Head of caudate nucleus (tissue), 42 donors: ENCODE data around the gene NSMCE3.
"Not testable (repeated sequence)": the region's sequence is repeated elsewhere in the genome, so short reads cannot be mapped to it uniquely, and the experiment has no call there.

ENCODE experiments used
- DNase-seq, 42 donors: peaks; one replicate each; pipeline versions ENCODE4 v3.0.0 to v3.0.0-alpha.2; 2020 to 2021; ENCODE audit warnings: mixed read lengths in 7 of 42
- intact Hi-C: fragments of 100-400 bp; cut with DNase I; formaldehyde crosslinking; loops from one replicate; pipeline ENCODE4 v1.15.0; 2022

NSMCE3 gene

DNA sequence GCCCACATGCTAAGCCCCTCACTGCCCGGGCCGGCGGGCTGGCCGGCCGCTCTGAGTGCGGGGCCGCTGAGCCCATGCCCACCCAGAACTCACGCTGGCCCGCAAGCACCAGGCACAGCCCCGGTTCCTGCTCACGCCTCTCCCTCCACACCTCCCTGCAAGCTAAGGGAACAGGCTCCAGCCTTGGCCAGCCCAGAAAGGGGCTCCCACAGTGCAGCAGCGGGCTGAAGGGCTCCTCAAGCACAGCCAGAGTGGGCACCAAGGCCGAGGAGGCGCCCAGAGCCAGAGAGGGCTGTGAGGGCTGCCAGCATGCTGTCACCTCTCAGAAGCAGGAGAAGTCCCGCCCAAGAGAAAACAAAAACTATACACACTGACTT, 44.6 kb downstream of the NSMCE3 start:
- DNase-seq, intact Hi-C loops: not testable (repeated sequence)

DNA sequence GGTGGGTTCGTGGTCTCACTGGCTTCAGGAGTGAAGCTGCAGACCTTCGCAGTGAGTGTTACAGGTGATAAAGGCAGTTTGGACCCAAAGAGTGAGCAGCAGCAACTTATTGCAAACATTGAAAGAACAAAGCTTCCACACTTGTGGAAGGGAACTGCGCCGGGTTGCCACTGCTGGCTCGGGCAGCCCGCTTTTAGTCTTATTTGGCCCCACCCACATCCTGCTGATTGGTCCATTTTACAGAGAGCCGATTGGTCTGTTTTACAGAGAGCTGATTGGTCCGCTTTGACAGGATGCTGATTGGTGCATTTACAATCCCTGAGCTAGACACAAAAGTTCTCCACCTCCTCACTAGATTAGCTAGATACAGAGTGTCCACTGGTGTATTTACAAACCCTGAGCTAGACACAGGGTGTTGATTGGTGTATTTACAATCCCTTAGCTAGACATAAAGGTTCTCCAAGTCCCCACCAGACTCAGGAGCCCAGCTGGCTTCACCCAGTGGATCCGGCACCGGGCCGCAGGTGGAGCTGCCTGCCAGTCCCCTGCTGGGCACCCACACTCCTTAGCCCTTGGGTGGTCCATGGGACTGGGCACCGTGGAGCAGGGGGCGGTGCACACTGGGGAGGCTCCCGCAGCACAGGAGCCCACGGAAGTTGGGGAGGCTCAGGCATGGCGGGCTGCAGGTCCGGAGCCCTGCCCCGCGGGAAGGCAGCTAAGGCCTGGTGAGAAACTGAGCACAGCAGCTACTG, 45.2 kb downstream of the NSMCE3 start:
- DNase-seq, intact Hi-C loops: not testable (repeated sequence)

- intact Hi-C loops, result no loop called here
- DNase-seq, result no peak
Measured at GRCh38 chr15:29223640-29224039, 46.0 kb downstream of the NSMCE3 start.

DNA sequence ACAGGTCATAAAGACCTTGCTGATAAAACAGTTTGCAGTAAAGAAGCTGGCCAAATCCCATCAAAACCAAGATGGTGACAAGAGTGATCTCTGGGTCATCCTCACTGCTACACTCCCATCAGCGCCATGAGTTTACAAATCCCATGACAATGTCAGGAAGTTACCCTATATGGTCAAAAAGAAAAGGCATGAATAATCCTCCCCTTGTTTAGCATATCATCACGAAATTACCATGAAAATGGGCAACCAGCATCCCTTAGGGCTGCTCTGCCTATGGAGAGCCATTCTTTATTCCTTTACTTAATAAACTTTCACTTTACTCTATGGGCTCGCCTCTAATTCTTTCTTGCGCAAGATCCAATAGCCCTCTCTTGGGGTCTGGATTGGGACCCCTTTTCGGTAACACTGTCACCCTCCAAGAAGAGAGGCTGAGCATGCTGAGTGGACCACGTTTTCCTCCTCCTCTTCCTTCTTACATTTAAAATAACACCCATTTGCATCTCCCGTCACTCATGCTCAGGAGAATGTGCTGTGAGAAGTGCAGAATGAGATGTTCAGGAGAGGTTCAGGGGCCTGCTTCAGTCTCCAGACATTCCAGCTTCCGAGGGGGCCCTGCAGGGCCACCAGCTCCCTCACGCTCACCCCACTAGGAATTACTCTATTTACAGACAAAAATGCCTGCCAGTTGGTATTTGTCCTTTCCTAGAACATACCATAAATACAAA, 47.3 kb downstream of the NSMCE3 start:
- no peak for DNase-seq
- intact Hi-C loops, result no loop called here

GRCh38 chr15:29220852-29221251, 48.8 kb downstream of the NSMCE3 start:
- intact Hi-C loops, result no loop called here
- peak in 2 of 42 donors; percentile 12 to 23 for DNase-seq

DNA sequence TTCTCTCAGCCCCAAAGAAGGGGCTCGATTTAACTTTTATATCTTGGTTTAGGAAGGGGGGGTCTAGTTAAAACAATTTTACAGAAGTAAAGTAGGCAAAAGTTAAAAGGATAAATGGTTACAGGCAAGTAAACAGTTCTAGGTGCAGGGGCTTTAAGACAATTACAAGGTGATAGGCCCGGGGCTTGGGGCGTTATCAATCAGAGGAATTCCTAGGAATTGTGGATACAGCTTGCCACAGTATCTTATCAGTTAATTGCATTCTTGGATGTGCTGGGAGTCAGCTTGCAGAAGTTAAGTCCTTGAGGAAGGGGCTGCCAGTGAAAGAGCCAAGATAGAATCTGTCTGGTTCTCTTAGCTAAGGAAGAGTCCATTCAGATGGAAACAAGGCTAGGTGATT, 52.7 kb downstream of the NSMCE3 start:
- DNase-seq, result no peak
- intact Hi-C loops, result no loop called here
